GM20000 (cell line): Measurements from ENCODE around the gene GRM4.

ENCODE experiments used
- DNase-seq: peaks from one replicate; pipeline ENCODE4 v3.0.0; 2012; ENCODE audit warnings: low spot score
- CTCF ChIP-seq: IDR thresholded peaks from 2 replicates; pipeline ENCODE4 v1.5.1; 2012; ENCODE audit warnings: mild to moderate bottlenecking, control low read depth; ENCODE audit errors: extremely low read depth, missing control alignments

Gene GRM4

GRCh38 chr6:34155471-34156300 is 9.8 kb upstream of the GRM4 start:
- DNase-seq, result no peak
- TF ChIP-seq CTCF, result no peak

GRCh38 chr6:34154668-34155447 is 9.0 kb upstream of the GRM4 start:
- TF ChIP-seq CTCF, result peak; percentile 98
- peak; percentile 90 for DNase-seq

GRCh38 chr6:34152806-34153520 is 7.1 kb upstream of the GRM4 start:
- TF ChIP-seq CTCF, result no peak
- DNase-seq, result no peak

GRCh38 chr6:34152042-34152524 is 6.2 kb upstream of the GRM4 start:
- DNase-seq, result no peak

GRCh38 chr6:34151321-34152041 is 5.6 kb upstream of the GRM4 start:
- no peak for DNase-seq
- no peak for TF ChIP-seq CTCF

More at GRCh38 chr6:34152042-34152524, 6.2 kb upstream of the GRM4 start:
- TF ChIP-seq CTCF, result no peak

- DNase-seq, result no peak
- no peak for TF ChIP-seq CTCF
Observed at GRCh38 chr6:34150766-34151165, 4.9 kb upstream of the GRM4 start.
